HepG2 (cell line): ENCODE results near the gene PKP3. TPM values are rescaled to one million over a fixed set of nuclear protein-coding genes. Genes with fewer than 3 reads are reported as not detected.

Experiments used
- ARID3A ChIP-seq: IDR thresholded peaks from 2 replicates; pipeline ENCODE4 v1.6.1; 2012; ENCODE audit warnings: low read depth, low read length, improper control_type of control experiment
- BORCS8-MEF2B ChIP-seq: sonication (generic); formaldehyde crosslinking; IDR thresholded peaks from 2 replicates; pipeline ENCODE4 v1.8.0; 2022; ENCODE audit warnings: mild to moderate bottlenecking, missing genetic modification reagents
- FOXO1 ChIP-seq: sonication (generic); formaldehyde crosslinking; IDR thresholded peaks from 2 replicates; pipeline ENCODE4 v1.4.0; 2020; ENCODE audit warnings: missing genetic modification reagents
- PCBP2 ChIP-seq: fragments of 200-400 bp; formaldehyde crosslinking; optimal IDR thresholded peaks from 2 replicates; pipeline ENCODE3; 2018; ENCODE audit warnings: low read length, low read depth; ENCODE audit not compliant: poor library complexity, severe bottlenecking
- SOX5 ChIP-seq: IDR thresholded peaks from 2 replicates; pipeline ENCODE4 v1.6.1; 2016; ENCODE audit warnings: borderline replicate concordance
- THAP8 ChIP-seq: sonication (generic); formaldehyde crosslinking; IDR thresholded peaks from 2 replicates; pipeline ENCODE4 v1.5.1; 2020; ENCODE audit warnings: missing genetic modification reagents, mild to moderate bottlenecking, borderline replicate concordance
- THAP9 ChIP-seq: sonication (generic); formaldehyde crosslinking; IDR thresholded peaks from 2 replicates; pipeline ENCODE4; 2020; ENCODE audit warnings: missing genetic modification reagents, mild to moderate bottlenecking, borderline replicate concordance
- ZNF816 ChIP-seq: sonication (generic); formaldehyde crosslinking; IDR thresholded peaks from 2 replicates; pipeline ENCODE4 v1.8.0; 2022; ENCODE audit warnings: missing genetic modification reagents, mild to moderate bottlenecking, borderline replicate concordance
- ZNF839 ChIP-seq: sonication (generic); formaldehyde crosslinking; IDR thresholded peaks from 2 replicates; pipeline ENCODE4 v1.4.0; 2020; ENCODE audit warnings: missing genetic modification reagents, mild to moderate bottlenecking, borderline replicate concordance
- ZSCAN30 ChIP-seq: sonication (generic); formaldehyde crosslinking; IDR thresholded peaks from 2 replicates; pipeline ENCODE4 v1.5.0; 2020; ENCODE audit warnings: mild to moderate bottlenecking, missing genetic modification reagents
- polyA plus RNA-seq, 8 experiments: library from polyadenylated mRNA; depleted of rRNA in 3 of 8; stranded (reverse) in 7 of 8; unstranded in 1 of 8; fragments of >200 nt; fragmentation: Illumina TruSeq in 4 of 8; extraction: Trizol in 4 of 8; gene quantifications; 2 replicates each; pipeline versions ENCODE4 v1.2.1 to v1.2.3, GENCODE V29; 2011 to 2016; ENCODE audit warnings: low read depth in 4 of 8, missing spikeins in 1 of 8, mixed read lengths in 1 of 8; ENCODE audit not compliant: insufficient read depth in 1 of 8
- total RNA-seq, 5 experiments: library from RNA; depleted of rRNA; stranded (reverse); fragments of >200 nt; fragmentation: Illumina TruSeq; extraction: Trizol; gene quantifications; 2 replicates each; pipeline ENCODE4 v1.2.3, GENCODE V29; 2016; ENCODE audit warnings: low read depth in 1 of 5
- TF ChIP-seq, protein P1 (sequence below): sonication (generic); formaldehyde crosslinking; IDR thresholded peaks from 2 replicates; pipeline ENCODE4 v1.5.1; 2020; ENCODE audit warnings: mild to moderate bottlenecking, missing genetic modification reagents, borderline replicate concordance
- TF ChIP-seq, protein P2 (sequence below): sonication (generic); formaldehyde crosslinking; IDR thresholded peaks from 2 replicates; pipeline ENCODE4 v1.4.0; 2020; ENCODE audit warnings: mild to moderate bottlenecking, missing genetic modification reagents
- TF ChIP-seq, protein P3 (sequence below): IDR thresholded peaks from 2 replicates; pipeline ENCODE4 v1.6.1; 2016

The PKP3 gene
- total and polyA plus RNA-seq, 2 of the 13 experiments (the other 11 are each of a cell fraction or from before 2014, with no cell fraction given): 18.0 to 28.7 TPM

DNA sequence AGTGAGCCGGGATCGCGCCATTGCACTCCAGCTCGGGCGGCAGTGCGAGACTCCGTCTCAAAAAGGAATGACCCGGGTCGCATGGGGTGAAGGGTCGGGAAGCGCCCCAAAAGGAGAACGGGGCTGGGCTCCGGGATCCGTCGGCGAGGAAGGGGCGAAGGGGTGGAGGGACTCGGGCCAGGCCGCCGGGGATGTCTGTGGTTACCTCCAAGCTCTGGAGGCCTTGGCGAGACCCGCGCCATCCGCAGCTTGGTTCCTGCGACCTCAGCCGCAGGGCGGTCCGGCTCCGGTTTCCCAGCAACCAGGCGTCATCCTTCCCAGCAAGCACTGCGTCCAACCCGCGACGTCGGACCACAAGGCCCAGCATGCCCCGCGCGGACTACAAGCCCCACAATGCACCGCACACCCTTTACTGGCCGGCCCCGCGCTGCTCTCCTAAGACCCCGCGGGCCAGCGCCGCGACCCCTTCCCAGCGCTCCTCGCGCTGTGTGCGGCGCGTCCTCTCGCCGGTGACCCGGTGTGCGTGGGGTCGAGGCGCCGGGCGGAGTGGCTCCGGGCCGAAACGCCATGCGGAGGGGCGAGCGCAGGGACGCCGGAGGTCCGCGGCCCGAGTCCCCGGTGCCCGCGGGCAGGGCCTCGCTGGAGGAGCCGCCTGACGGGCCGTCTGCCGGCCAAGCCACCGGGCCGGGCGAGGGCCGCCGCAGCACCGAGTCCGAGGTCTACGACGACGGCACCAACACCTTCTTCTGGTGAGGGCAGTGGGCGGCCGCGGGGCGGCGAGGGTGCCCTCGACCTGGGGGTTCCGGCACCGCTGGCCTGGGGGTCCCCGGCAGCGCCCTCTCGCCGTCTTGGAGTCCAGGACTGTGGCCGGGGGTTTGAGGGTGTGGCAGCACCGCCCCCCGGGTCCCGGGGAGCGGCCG is 56.1 kb downstream of the PKP3 start, which contains the start of gene PTDSS2 (continued):
- TF ChIP-seq SOX5 (CRISPR knock-in tag): peak; percentile 42; the same call in 1 of the 2 replicates
- TF ChIP-seq ZNF816 (CRISPR knock-in tag): peak; percentile 52; the same call in 1 of the 2 replicates
- TF ChIP-seq PCBP2: no peak
- peak; percentile 0; the same call in 1 of the 2 replicates for TF ChIP-seq BORCS8-MEF2B (CRISPR knock-in tag)
- TF ChIP-seq, protein P1, sequence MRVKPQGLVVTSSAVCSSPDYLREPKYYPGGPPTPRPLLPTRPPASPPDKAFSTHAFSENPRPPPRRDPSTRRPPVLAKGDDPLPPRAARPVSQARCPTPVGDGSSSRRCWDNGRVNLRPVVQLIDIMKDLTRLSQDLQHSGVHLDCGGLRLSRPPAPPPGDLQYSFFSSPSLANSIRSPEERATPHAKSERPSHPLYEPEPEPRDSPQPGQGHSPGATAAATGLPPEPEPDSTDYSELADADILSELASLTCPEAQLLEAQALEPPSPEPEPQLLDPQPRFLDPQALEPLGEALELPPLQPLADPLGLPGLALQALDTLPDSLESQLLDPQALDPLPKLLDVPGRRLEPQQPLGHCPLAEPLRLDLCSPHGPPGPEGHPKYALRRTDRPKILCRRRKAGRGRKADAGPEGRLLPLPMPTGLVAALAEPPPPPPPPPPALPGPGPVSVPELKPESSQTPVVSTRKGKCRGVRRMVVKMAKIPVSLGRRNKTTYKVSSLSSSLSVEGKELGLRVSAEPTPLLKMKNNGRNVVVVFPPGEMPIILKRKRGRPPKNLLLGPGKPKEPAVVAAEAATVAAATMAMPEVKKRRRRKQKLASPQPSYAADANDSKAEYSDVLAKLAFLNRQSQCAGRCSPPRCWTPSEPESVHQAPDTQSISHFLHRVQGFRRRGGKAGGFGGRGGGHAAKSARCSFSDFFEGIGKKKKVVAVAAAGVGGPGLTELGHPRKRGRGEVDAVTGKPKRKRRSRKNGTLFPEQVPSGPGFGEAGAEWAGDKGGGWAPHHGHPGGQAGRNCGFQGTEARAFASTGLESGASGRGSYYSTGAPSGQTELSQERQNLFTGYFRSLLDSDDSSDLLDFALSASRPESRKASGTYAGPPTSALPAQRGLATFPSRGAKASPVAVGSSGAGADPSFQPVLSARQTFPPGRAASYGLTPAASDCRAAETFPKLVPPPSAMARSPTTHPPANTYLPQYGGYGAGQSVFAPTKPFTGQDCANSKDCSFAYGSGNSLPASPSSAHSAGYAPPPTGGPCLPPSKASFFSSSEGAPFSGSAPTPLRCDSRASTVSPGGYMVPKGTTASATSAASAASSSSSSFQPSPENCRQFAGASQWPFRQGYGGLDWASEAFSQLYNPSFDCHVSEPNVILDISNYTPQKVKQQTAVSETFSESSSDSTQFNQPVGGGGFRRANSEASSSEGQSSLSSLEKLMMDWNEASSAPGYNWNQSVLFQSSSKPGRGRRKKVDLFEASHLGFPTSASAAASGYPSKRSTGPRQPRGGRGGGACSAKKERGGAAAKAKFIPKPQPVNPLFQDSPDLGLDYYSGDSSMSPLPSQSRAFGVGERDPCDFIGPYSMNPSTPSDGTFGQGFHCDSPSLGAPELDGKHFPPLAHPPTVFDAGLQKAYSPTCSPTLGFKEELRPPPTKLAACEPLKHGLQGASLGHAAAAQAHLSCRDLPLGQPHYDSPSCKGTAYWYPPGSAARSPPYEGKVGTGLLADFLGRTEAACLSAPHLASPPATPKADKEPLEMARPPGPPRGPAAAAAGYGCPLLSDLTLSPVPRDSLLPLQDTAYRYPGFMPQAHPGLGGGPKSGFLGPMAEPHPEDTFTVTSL: peak; percentile 17; the same call in 1 of the 2 replicates
- TF ChIP-seq THAP8 (CRISPR knock-in tag): no peak
- TF ChIP-seq THAP9: peak; percentile 32; the same call in 1 of the 2 replicates
- TF ChIP-seq, protein P2, sequence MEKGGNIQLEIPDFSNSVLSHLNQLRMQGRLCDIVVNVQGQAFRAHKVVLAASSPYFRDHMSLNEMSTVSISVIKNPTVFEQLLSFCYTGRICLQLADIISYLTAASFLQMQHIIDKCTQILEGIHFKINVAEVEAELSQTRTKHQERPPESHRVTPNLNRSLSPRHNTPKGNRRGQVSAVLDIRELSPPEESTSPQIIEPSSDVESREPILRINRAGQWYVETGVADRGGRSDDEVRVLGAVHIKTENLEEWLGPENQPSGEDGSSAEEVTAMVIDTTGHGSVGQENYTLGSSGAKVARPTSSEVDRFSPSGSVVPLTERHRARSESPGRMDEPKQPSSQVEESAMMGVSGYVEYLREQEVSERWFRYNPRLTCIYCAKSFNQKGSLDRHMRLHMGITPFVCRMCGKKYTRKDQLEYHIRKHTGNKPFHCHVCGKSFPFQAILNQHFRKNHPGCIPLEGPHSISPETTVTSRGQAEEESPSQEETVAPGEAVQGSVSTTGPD (CRISPR knock-in tag): peak; percentile 39; the same call in 1 of the 2 replicates
- peak; percentile 53 for TF ChIP-seq FOXO1 (CRISPR knock-in tag)
- 0 out of 2 replicates have a peak, but pooled peaks have one; percentile 45 for TF ChIP-seq ZNF839 (CRISPR knock-in tag)
- TF ChIP-seq ARID3A: no peak
- peak; percentile 61; the same call in 1 of the 2 replicates for TF ChIP-seq ZSCAN30
- TF ChIP-seq, protein P3, sequence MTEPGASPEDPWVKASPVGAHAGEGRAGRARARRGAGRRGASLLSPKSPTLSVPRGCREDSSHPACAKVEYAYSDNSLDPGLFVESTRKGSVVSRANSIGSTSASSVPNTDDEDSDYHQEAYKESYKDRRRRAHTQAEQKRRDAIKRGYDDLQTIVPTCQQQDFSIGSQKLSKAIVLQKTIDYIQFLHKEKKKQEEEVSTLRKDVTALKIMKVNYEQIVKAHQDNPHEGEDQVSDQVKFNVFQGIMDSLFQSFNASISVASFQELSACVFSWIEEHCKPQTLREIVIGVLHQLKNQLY (CRISPR knock-in tag): peak; percentile 58; the same call in 1 of the 2 replicates
